ENCODE measurements around the gene PTPN22. TPM values are rescaled to one million over a fixed set of nuclear protein-coding genes. Genes with fewer than 3 reads are reported as not detected.

Gene PTPN22
- total RNA-seq, 1 donor from 2014 or later, result 0.70 TPM

DNA sequence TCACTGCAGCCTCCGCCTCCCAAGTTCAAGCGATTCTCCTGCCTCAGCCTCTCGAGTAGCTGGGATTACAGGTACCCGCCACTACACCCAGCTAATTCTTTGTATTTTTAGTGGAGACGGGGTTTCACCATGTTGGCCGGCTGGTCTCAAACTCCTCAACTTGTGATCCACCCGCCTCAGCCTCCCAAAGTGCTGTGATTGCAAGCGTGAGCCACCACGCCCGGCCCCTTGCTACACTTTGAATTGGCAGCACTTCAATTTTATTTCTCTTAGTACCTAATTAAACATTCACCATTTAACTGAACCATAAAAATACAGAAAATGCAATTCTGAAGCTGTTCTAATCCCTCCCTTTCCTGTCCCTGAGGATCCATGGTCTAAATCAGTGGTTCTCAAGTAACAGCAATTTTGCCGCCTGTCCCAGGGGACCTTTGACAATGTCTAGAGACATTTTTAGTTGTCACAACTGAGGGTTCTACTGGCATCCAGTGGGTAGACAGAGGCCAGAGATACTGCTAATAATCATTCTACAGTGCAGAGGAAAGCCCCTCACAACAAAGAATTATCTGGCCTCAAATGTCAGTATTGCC lies 20.2 kb upstream of the PTPN22 start:
- intact Hi-C loops (cut with DNase I), result no loop called here
- no peak for DNase-seq (ENCODE audit: low spot score)

DNA sequence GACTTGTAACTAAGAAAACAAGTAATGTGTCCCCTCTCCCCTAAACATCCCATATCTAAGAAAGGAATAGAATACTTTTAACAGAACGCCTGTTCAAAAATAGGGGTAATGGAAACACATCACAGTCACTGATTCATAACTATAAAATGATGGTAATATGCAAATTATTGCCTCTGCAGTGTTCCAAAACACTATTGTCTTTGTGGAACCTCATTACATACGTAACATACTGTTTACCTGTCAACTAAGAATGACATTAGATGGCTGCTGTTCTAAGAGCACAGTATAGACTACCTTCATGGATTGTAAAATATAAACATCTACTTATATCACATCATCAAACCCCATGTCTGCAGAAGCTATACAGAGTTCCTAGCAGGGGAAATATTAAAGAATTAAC lies 19.3 kb upstream of the PTPN22 start:
- DNase-seq (ENCODE audit: low spot score), result no peak
- intact Hi-C loops (cut with DNase I), result no loop called here

GRCh38 chr1:113887402-113888175 lies 16.1 kb upstream of the PTPN22 start, which contains the start of gene BCL2L15:
Gene BCL2L15 (minus strand): TSS chr1:113887581. CDS start chr1:113887375, 206 bp downstream.
- DNase-seq (ENCODE audit: low spot score), result no peak
- intact Hi-C loops (cut with DNase I), result no loop called here

DNA sequence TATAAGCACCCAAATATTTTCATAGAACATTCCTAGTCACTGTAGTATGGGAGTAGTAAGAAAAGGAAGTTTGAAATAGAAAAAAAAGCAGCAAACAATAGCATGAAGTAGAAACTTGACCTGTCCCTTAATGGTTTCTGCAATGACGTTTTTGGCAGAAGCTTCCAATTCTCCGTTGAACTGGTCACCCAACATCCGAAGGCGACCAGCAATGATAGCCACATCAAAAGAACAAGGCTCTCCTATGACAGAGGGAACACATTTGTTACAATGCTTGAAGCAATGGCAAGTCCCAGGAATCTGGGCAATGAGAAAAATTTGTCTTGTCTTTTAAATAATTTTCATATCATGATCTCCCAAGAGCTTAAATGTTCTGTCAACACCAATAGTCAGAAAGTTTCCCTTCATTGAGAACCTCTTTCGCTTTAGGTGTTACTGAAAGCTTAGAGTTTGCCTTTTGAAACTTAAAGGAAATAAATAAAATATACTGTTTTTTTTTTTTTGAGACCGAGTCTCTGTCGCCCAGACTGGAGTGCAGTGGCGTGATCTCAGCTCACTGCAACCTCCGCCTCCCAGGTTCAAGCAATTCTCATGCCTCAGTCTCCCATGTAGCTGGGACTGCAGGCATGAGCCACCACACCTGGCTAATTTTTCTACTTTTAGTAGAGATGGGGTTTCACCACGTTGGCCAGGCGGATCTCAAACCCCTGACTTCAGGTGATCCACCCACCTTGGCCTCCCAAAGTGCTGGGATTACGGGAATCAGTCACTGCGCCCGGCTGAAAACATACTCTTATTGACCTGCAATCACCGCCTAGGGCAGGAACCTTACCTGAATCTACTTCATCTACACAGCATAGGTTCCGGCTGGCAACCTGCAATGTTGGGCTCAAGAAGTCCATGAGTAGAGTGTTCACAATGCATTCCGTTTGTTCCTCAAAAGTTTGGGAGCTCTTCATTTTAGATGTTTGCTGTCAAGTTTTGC lies 15.2 kb upstream of the PTPN22 start:
- no peak for DNase-seq (ENCODE audit: low spot score)
- intact Hi-C loops (cut with DNase I), result no loop called here

DNA sequence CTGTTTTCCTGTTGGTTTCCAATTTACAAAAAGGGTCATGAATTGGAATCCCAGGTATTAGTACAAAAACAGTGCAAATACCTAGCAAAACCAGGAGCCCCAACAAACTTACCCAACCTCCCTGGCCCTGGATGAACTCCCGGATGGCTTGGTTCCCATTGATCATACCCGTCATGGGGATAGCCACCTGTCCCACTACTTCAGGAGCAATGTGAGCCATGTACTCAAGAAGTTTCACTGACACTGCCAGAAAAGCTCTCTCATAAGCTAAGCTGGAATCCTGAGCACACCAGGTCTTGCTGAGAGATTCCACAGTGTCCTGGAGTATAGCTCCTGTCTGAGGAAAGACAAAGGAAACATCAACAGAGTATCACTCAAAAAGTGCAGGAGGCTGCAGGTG lies 10.1 kb upstream of the PTPN22 start:
- intact Hi-C loops (cut with DNase I), result no loop called here
- no peak for DNase-seq (ENCODE audit: low spot score)

DNA sequence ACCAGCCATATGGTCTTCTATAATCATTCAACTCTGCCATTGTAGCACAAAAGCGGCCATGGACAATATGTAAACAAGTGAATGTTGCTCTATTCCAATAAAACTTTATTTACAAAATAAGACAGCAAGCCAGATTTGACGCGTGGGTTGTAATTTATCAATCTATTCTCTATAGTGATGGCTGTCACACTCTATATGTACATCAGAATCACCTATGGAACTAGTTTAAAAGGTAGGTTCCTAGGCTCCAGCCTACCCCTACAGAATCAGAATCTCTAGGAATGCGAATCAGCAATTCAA lies 8.2 kb upstream of the PTPN22 start:
- intact Hi-C loops (cut with DNase I), result no loop called here
- DNase-seq (ENCODE audit: low spot score), result no peak

GRCh38 chr1:113876176-113876575 lies 4.7 kb upstream of the PTPN22 start:
- intact Hi-C loops (cut with DNase I), result no loop called here
- no peak for DNase-seq (ENCODE audit: low spot score)

GRCh38 chr1:113875714-113876113 lies 4.2 kb upstream of the PTPN22 start:
- DNase-seq (ENCODE audit: low spot score), result no peak
- intact Hi-C loops (cut with DNase I), result no loop called here

DNA sequence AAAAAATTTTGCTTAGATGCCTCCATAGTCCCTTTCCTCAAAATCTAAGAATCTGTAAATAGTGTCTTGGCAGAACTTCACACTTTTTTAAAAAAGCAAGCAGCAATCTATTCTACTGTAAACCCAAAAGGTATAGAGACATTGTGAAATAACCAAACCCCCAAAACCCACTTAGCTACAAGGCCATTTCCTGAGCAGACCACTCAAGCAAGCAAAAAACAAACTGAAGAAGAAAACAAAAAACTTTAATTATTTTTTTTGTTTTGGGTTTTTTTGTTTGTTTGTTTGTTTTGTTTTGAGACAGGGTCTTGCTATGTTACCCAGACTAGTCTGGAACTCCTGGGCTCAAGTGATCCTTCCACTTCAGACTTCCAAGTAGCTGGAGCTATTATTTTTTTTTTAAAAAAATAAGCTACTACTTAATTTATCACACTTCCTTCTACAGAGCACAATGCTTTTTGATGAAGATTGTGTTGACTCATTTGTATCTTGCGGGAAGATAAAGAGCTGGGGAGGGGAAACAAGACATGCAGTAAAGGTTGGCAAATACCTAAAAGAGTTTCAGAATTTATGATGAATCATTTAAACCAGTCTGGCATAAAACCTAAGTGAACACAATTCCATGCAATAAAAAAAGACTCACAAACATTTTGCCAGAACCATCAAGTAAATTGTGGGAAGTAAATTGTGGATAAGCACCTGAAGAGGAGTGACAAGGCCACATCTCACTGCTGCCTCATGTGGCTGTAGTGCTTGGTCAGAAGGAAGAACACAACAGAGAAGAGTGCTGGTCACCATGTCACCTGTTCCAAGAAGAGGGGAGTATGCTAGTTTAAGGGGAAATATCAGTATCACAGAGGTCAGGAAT lies 2.7 kb upstream of the PTPN22 start:
- no peak for DNase-seq (ENCODE audit: low spot score)
- intact Hi-C loops (cut with DNase I), result no loop called here

DNA sequence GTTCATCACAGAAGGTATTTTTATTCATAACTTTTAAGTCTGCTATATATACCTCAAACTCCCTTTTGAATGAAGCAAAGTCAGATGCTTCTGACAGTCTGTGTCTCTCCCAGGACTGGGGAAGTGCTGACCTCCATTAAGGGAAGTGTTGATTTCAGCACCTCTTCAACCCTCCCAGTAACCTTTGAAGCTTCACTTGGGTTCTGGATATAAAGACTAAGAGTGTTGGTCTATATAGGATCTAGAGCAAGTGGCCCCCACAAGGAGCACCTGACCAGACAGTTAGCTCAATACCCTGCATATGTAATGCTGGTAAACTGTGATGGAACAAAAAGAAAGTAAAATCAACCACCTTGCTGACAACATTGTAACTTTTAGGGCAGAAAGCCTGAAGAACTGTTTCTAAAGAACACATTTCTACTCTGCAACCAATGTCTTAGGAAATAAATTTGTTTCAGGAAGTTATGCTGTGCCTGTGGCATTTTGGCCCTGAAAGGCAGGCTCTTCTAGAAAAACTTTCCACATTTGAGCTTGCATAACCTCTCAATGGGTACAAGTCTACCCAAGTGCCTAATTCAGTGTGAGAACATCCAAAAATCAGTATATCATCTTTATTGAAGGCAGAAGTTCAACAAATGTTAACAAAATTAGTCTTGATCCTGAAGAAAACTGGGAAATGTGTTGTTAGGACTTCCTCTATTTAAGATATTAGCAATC lies 865 bp upstream of the PTPN22 start:
- DNase-seq (ENCODE audit: low spot score), result no peak
- intact Hi-C loops (cut with DNase I), result no loop called here

- no peak for DNase-seq (ENCODE audit: low spot score)
- intact Hi-C loops (cut with DNase I), result no loop called here
These were observed 734 bp downstream of the PTPN22 start for GRCh38 chr1:113870778-113871177.

DNA sequence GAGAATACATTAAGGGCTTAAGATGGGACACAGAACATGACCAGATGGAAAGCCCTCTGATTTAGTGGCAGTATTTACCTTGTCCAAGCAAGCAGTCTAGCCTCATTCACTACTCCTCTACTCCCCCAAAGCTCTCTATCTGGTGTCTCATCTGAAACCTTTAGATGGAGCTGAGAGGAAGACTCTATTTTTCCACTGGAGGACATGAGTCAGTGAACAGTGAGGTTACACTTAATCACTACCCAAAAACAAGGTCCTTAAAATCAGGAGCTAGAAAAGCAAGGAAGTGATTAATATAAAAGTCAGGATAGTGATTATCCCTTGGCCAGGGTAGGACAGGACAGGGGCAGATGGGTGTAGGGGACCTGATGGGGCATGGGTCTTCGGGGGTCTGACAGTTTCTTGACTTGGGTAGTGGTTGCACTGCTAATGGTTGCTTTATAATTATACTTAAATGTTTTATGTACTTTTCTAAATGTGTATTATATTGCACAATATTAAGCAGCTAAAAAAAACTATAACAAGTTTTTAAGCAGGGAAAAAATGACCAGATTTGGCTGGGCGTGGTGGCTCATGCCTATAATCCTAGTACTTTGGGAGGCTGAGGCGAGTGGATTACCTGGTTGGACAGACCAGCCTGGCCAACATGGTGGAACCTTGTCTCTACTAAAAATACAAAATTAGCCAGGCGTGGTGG lies 3.0 kb downstream of the PTPN22 start:
- no peak for DNase-seq (ENCODE audit: low spot score)
- intact Hi-C loops (cut with DNase I), result no loop called here

DNA sequence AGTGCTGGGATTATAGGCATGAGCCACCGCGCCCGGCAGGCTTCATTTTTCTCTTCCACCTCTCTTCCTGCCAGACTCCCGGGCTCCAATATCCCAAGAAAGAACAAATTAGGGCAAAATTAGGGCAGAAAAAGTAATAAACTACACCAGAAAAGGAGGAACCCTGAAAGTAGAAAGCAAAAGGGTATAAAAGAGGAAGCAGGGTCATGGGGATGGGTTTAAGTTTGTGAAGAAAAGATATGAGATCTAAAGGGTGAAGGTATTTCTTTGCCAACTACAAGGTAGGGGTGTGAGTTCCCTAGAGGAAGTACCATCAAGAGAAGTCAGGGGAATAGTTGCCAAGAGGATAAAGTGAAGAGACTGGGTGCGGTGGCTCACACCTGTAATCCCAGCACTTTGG lies 9.9 kb downstream of the PTPN22 start:
- intact Hi-C loops (cut with DNase I), result no loop called here
- no peak for DNase-seq (ENCODE audit: low spot score)

- no peak for DNase-seq (ENCODE audit: low spot score)
- intact Hi-C loops (cut with DNase I), result no loop called here
These were observed 10.6 kb downstream of the PTPN22 start for GRCh38 chr1:113860891-113861290.

- no peak for DNase-seq (ENCODE audit: low spot score)
- intact Hi-C loops (cut with DNase I), result no loop called here
These were observed 11.9 kb downstream of the PTPN22 start for GRCh38 chr1:113859478-113860175.

DNA sequence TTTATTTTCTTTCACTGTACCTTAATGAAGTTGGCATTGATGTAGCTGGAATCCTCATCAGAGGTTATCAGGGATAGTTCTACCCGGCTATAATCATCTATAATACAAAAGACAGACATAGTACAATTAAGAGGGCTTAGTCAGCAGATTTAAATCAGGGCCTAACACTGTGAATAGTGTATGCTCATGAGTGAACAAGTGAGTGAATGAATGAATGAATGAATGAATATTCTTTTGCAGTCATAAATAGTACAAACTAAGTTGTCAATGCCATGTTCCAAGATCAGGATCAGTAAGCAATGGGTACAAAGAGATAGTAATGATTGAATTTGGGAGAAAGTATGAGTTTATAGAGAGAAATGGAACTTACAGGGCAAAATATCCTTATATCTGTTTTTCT lies 12.5 kb downstream of the PTPN22 start:
- DNase-seq (ENCODE audit: low spot score), result no peak
- intact Hi-C loops (cut with DNase I), result no loop called here

GRCh38 chr1:113858418-113858817 lies 13.1 kb downstream of the PTPN22 start:
- intact Hi-C loops (cut with DNase I), result no loop called here
- DNase-seq (ENCODE audit: low spot score), result no peak

DNA sequence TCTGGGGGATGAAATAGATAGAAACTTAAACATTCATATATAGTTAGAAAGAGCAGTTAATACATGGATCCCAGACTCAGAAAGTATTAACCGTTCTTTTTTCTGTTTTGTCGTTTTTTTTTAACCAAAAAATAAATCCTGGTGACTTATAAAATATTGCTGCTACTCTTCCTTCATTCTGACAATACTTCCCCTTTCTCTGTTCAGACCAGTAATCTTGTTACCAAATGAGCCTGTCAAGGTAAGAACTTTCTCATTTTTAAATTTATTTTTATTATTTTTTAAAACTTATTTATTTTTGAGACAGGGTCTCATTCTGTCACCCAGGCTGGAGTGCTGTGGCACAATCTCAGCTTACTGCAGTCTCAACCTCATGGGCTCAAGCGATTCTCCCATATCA lies 13.7 kb downstream of the PTPN22 start:
- no peak for DNase-seq (ENCODE audit: low spot score)
- intact Hi-C loops (cut with DNase I), result no loop called here

Data from cardiac septum (tissue), 1 donor.